KMS-11 (cell line): Measurements from ENCODE around the gene INPP5E.

Experiments
- H2AFZ ChIP-seq: fragments of 200-600 bp; sonication (generic); 2 replicates; pipeline ENCODE4 v1.6.1; 2016; ENCODE audit warnings: antibody characterized with exemption, mixed run types, low read depth
- H3K27ac ChIP-seq: fragments of 200-600 bp; sonication (generic); 2 replicates; pipeline ENCODE4 v1.6.1; 2016; ENCODE audit warnings: mild to moderate bottlenecking, mixed run types
- H3K27me3 ChIP-seq: fragments of 200-600 bp; sonication (generic); 2 replicates; pipeline ENCODE4 v1.6.1; 2017; ENCODE audit warnings: mild to moderate bottlenecking, low read depth, mixed run types, moderate library complexity; ENCODE audit not compliant: insufficient read depth
- H3K36me3 ChIP-seq: fragments of 200-600 bp; sonication (generic); 2 replicates; pipeline ENCODE4 v1.6.1; 2017; ENCODE audit warnings: mild to moderate bottlenecking, mixed run types; ENCODE audit not compliant: insufficient read depth
- H3K4me1 ChIP-seq: fragments of 200-600 bp; sonication (generic); 2 replicates; pipeline ENCODE4 v1.6.1; 2016; ENCODE audit warnings: mild to moderate bottlenecking, low read depth, mixed run types; ENCODE audit not compliant: poor library complexity, severe bottlenecking
- H3K4me2 ChIP-seq: fragments of 200-600 bp; sonication (generic); 2 replicates; pipeline ENCODE4 v1.7.0; 2016; ENCODE audit warnings: mild to moderate bottlenecking, mixed run types
- H3K4me3 ChIP-seq: fragments of 200-600 bp; sonication (generic); IDR thresholded peaks from 2 replicates; pipeline ENCODE4 v1.6.1; 2017; ENCODE audit warnings: low read depth, low read length, mixed read lengths; ENCODE audit not compliant: insufficient read depth
- H3K79me2 ChIP-seq: fragments of 200-600 bp; sonication (generic); 2 replicates; pipeline ENCODE4 v1.6.1; 2016; ENCODE audit warnings: low read depth, mixed run types; ENCODE audit not compliant: insufficient read depth
- H3K9ac ChIP-seq: fragments of 200-600 bp; sonication (generic); 2 replicates; pipeline ENCODE4 v1.6.1; 2016; ENCODE audit warnings: mild to moderate bottlenecking, mixed run types
- H4K20me1 ChIP-seq: fragments of 200-600 bp; sonication (generic); 2 replicates; pipeline ENCODE4 v1.6.1; 2016; ENCODE audit warnings: mild to moderate bottlenecking, mixed run types; ENCODE audit not compliant: insufficient read depth
- TF ChIP-seq, protein P1 (sequence below): fragments of 200-600 bp; sonication (generic); conservative IDR thresholded peaks from 2 replicates; pipeline ENCODE4 v1.6.1; 2017; ENCODE audit warnings: low read depth, mild to moderate bottlenecking, antibody characterized with exemption, low read length, moderate library complexity, mixed read lengths

The INPP5E gene

GRCh38 chr9:136437839-136438547 is 1.7 kb downstream of the INPP5E start:
- Histone ChIP-seq H3K9ac (peak overlapping the region; percentile 65; the same call in 1 of the 2 replicates), H3K36me3 (no peaks in the 10 kb centered on the region), H2AFZ (no peak overlapping the region), H3K4me1 (peaks cover 20% of the 10 kb centered on the region), H3K27me3 (no peaks in the 10 kb centered on the region), H3K79me2 (peaks cover 34% of the 10 kb centered on the region), H3K4me2 (peak overlapping the region; percentile 81), H4K20me1 (no peaks in the 10 kb centered on the region), H3K4me3 (no peak overlapping the region), H3K27ac (no peak overlapping the region)
- TF ChIP-seq, protein P1, sequence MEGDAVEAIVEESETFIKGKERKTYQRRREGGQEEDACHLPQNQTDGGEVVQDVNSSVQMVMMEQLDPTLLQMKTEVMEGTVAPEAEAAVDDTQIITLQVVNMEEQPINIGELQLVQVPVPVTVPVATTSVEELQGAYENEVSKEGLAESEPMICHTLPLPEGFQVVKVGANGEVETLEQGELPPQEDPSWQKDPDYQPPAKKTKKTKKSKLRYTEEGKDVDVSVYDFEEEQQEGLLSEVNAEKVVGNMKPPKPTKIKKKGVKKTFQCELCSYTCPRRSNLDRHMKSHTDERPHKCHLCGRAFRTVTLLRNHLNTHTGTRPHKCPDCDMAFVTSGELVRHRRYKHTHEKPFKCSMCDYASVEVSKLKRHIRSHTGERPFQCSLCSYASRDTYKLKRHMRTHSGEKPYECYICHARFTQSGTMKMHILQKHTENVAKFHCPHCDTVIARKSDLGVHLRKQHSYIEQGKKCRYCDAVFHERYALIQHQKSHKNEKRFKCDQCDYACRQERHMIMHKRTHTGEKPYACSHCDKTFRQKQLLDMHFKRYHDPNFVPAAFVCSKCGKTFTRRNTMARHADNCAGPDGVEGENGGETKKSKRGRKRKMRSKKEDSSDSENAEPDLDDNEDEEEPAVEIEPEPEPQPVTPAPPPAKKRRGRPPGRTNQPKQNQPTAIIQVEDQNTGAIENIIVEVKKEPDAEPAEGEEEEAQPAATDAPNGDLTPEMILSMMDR, result no peak

DNA sequence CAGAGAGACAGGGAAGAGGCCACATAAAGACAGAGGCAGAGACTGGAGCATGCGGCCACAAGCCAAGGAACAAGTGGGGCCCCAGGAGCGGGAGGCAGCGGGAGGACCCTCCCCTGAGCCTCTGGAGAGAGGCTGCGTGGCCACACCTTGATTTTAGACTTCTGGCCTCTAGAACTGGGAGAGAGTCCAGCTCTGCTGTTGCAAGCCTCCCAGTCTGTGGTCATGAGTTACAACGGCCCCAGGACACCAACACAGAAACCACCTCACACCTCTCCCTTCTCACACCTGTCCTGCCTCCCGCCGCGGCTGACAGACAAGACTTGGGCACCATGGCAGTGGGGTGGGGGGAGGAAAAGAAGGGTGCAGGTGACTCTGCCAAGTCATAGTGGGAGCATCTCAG is 2.2 kb downstream of the INPP5E start:
- H3K27me3 ChIP-seq, result no peaks in the 10 kb centered on the region
- peaks cover 34% of the 10 kb centered on the region for H3K79me2 ChIP-seq
- no peak overlapping the region for H2AFZ ChIP-seq
- H3K27ac ChIP-seq, result no peak overlapping the region
- peak overlapping the region; percentile 81 for H3K4me2 ChIP-seq
- H3K9ac ChIP-seq, result no peak overlapping the region
- no peak overlapping the region for H3K4me3 ChIP-seq
- H3K4me1 ChIP-seq, result peaks cover 20% of the 10 kb centered on the region
- H3K36me3 ChIP-seq, result no peaks in the 10 kb centered on the region
- TF ChIP-seq, protein P1, result no peak
- H4K20me1 ChIP-seq, result no peaks in the 10 kb centered on the region

- Histone ChIP-seq H3K79me2 (peaks cover 34% of the 10 kb centered on the region), H4K20me1 (no peaks in the 10 kb centered on the region), H3K36me3 (no peaks in the 10 kb centered on the region), H3K4me2 (no peak overlapping the region), H3K9ac (no peak overlapping the region), H3K27ac (no peak overlapping the region), H3K4me1 (peaks cover 20% of the 10 kb centered on the region), H3K27me3 (no peaks in the 10 kb centered on the region), H3K4me3 (no peak overlapping the region), H2AFZ (no peak overlapping the region)
- TF ChIP-seq, protein P1, result no peak
Observed at GRCh38 chr9:136436055-136436634, 3.5 kb downstream of the INPP5E start.

DNA sequence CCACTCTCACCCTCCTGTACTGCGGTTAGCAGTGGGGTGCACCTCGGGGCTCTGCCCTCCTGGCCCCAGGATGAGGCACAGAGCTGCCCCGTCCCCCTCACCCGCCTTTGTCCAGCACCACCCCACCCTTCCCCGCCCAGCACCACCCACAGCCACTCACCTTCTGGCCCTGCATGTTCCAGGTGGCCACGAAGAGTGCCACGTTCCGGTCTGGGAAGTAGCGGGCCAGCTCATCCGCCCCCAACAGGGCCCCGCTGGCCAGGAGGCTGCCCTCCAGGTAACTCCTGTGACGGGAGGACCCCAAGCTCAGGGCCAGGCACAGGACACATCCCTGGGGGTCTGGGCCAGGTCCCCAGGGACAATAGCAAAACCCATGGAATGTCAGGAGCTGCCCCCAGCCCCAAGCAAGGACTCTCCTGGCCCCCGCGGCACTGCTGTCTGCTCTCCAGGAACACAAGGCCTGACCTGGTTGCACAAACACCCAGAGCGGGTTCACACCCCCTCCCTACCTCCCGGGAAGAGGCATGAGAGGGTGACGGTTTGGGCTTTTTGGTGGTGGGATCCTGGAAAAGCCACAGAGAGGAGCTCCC is 5.0 kb downstream of the INPP5E start:
- no peaks in the 10 kb centered on the region for H4K20me1 ChIP-seq
- H3K4me1 ChIP-seq, result peaks cover 14% of the 10 kb centered on the region
- H3K27me3 ChIP-seq, result no peaks in the 10 kb centered on the region
- no peak overlapping the region for H3K4me2 ChIP-seq
- TF ChIP-seq, protein P1, result no peak
- H3K27ac ChIP-seq, result no peak overlapping the region
- no peak overlapping the region for H3K9ac ChIP-seq
- peaks cover 34% of the 10 kb centered on the region for H3K79me2 ChIP-seq
- no peaks in the 10 kb centered on the region for H3K36me3 ChIP-seq
- no peak overlapping the region for H3K4me3 ChIP-seq
- H2AFZ ChIP-seq, result no peak overlapping the region
